ENCODE results near the gene CDC34.

- no peak for TF ChIP-seq POLR2A (IDR thresholded peaks at IDR 0.05; ENCODE audit: low read depth, low read length)
- TF ChIP-seq POLR2AphosphoS5 (IDR thresholded peaks at IDR 0.05; ENCODE audit: low read depth, low read length), result no peak
Observed at GRCh38 chr19:554817-555216, 23.3 kb downstream of the CDC34 start.

All from GM12892 (cell line).